ENCODE measurements around the gene DPH1.
A peak's percentile ranks its signal among the peaks of the same experiment; 100 is the strongest.
"Not testable (repeated sequence)": the region's sequence is repeated elsewhere in the genome, so short reads cannot be mapped to it uniquely, and the experiment has no call there.

DPH1 gene

DNA sequence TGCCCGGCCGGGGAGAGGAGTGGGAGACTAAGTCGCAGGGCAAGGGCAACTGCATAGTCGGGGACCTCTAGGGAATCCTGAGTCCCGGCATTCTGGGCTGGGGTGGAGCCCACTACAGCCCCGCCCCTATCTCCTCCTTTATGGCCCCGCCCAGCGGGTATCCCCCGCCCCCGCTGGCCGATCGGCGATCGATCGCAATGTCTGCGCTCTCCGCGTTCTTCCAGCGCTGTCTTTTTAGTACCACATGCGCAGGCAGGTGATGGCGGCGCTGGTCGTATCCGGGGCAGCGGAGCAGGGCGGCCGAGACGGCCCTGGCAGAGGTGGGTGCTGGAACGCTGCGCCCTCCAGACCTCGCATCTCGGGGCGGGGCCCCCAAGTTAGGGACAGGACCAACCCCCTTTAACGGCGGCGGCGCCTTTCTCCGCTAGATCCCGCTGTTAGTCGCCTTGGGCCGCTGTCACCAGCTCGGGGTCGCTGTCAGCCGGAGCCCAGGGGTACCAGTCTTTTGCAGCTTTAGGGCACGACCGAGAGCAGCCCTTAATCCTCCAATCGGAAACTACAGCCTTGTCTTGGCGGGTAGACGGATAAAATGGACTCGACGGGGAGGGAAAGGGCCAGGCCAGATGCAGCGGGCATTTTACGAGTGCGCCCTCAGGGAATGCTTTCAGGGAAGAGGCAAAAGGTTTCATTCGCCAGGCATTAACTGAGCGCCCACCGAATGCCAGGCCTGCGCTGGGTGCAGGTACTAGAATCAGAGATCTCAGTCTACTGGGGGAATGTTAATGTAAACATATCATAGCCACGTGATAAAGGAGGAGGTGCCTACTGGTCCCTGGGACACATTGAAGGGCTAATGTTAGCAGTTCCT, at the start of gene DPH1:
TSS of gene DPH1 (plus strand) at position 243 of the 868 bp plus-strand sequence. CDS start at position 260, 17 bp downstream.
- no peak for TF ChIP-seq CTCF (IDR thresholded peaks at IDR 0.05; ENCODE audit: low read depth, low read length)
- peak; percentile 71 for DNase-seq (ENCODE audit: extremely low read depth, low read depth)

GRCh38 chr17:1980665-1981250, 49.2 kb upstream of the DPH1 start:
- TF ChIP-seq CTCF (IDR thresholded peaks at IDR 0.05; ENCODE audit: low read depth, low read length), result no peak
- DNase-seq (ENCODE audit: extremely low read depth, low read depth), result no peak

DNA sequence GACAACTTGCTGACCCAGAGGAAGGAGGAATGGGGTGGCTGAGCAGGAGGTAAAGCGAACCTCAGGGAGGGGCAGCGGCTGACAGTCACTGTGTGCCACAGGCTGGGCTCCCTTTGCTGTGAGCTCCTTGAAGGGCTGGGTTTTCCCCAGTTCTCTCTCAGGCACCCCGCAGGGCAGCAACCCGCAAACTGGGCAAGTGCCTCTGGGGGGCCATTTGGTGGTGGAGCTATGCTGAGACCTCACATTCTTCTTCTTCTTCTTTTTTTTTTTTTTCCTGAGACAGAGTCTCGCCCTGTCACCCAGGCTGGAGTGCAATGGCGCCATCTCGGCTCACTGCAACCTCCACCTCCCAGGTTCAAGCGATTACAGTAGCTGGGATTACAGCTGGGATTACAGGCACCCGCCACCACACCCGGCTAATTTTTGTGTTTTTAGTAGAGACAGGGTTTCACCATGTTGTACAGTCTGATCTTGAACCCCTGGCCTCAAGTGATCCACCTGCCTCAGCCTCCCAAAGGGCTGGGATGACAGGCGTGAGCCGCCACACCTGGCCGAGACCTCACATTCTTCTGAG, 47.1 kb upstream of the DPH1 start:
- not testable (repeated sequence) for DNase-seq (ENCODE audit: extremely low read depth, low read depth)

DNA sequence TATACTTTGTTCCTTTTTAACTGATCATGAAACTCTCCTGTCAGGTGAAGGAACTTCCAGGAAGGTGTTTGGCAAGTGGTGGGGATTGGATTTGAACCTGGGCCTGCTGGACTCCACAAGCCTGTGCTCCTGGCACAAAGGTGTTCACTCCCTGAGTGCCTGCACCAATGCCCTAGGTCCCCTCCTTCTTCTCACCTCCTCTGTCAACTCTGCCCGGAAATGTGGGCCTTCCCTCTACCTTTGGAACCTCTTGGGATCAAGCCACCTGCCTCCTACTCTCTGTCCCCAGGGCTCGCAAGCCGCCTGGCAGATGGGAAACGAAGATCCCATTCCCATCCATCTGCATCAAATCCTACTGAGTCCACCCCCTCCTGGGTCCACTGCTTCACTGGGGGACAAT, 44.9 kb upstream of the DPH1 start:
- TF ChIP-seq CTCF (IDR thresholded peaks at IDR 0.05; ENCODE audit: low read depth, low read length), result no peak
- no peak for DNase-seq (ENCODE audit: extremely low read depth, low read depth)

- DNase-seq (ENCODE audit: extremely low read depth, low read depth), result no peak
- no peak for TF ChIP-seq CTCF (IDR thresholded peaks at IDR 0.05; ENCODE audit: low read depth, low read length)
Measured at GRCh38 chr17:1985686-1986085, 44.3 kb upstream of the DPH1 start.

- no peak for DNase-seq (ENCODE audit: extremely low read depth, low read depth)
- no peak for TF ChIP-seq CTCF (IDR thresholded peaks at IDR 0.05; ENCODE audit: low read depth, low read length)
Measured at GRCh38 chr17:1986783-1987451, 43.0 kb upstream of the DPH1 start.

DNA sequence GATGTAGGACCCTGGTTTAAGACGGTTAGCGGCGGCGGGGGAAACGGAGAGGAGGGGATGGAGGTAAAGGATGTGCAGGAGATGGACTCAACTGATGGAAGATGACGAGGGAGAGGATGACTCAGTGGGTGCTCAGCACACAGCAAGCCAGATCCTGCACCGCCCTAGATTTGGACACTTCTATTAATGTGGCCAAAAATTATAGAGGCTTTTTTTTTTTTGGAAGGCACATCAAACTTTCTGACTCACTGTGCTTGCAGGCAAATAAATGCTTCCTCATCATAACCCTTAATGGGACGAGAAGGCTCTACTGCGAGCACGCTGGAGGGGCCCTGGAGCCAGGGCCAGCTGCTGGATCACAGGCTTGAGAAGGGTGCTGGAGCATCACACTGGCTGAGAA, 40.8 kb upstream of the DPH1 start:
- no peak for TF ChIP-seq CTCF (IDR thresholded peaks at IDR 0.05; ENCODE audit: low read depth, low read length)
- peak; percentile 59 for DNase-seq (ENCODE audit: extremely low read depth, low read depth)

Measured in AG09319 (cell line).